ENCODE data around the gene PALMD. TPM values are rescaled to one million over a fixed set of nuclear protein-coding genes. Genes with fewer than 3 reads are reported as not detected.

Gene PALMD
- total RNA-seq, 1 donor from 2014 or later, result 34.4 TPM

- H3K27me3 ChIP-seq, result no peaks in the 10 kb centered on the region
- no peak for DNase-seq (ENCODE audit: low spot score in 2 of 2)
- no peak overlapping the region for H3K27ac ChIP-seq
- H3K4me1 ChIP-seq, result no peaks in the 10 kb centered on the region
- H3K4me3 ChIP-seq, result no peak overlapping the region
- TF ChIP-seq CTCF (IDR thresholded peaks at IDR 0.05), result no peak
- intact Hi-C loops (cut with DNase I), result no loop called here
- no peaks in the 10 kb centered on the region for H3K9me3 ChIP-seq
- H3K36me3 ChIP-seq, result no peaks in the 10 kb centered on the region
These were observed 24.7 kb downstream of the PALMD start for GRCh38 chr1:99670583-99670982.

- H3K36me3 ChIP-seq, result no peaks in the 10 kb centered on the region
- TF ChIP-seq CTCF (IDR thresholded peaks at IDR 0.05), result no peak
- H3K4me1 ChIP-seq, result no peaks in the 10 kb centered on the region
- no peaks in the 10 kb centered on the region for H3K27me3 ChIP-seq
- no peaks in the 10 kb centered on the region for H3K9me3 ChIP-seq
- DNase-seq (ENCODE audit: low spot score in 2 of 2), result no peak
- H3K4me3 ChIP-seq, result no peak overlapping the region
- H3K27ac ChIP-seq, result no peak overlapping the region
- intact Hi-C loops (cut with DNase I), result no loop called here
These were observed 26.1 kb downstream of the PALMD start for GRCh38 chr1:99672038-99672437.

- H3K36me3 ChIP-seq, result no peaks in the 10 kb centered on the region
- no peaks in the 10 kb centered on the region for H3K27me3 ChIP-seq
- H3K9me3 ChIP-seq, result no peaks in the 10 kb centered on the region
- intact Hi-C loops (cut with DNase I), result no loop called here
- DNase-seq (ENCODE audit: low spot score in 2 of 2), result no peak
- H3K4me3 ChIP-seq, result no peak overlapping the region
- H3K4me1 ChIP-seq, result no peaks in the 10 kb centered on the region
- H3K27ac ChIP-seq, result no peak overlapping the region
- TF ChIP-seq CTCF (IDR thresholded peaks at IDR 0.05), result no peak
These were observed 26.8 kb downstream of the PALMD start for GRCh38 chr1:99672530-99673213.

GRCh38 chr1:99673315-99673714, 27.4 kb downstream of the PALMD start:
- Histone ChIP-seq H3K4me3 (no peak overlapping the region), H3K9me3 (no peaks in the 10 kb centered on the region), H3K27ac (no peak overlapping the region), H3K36me3 (no peaks in the 10 kb centered on the region), H3K4me1 (no peaks in the 10 kb centered on the region), H3K27me3 (no peaks in the 10 kb centered on the region)
- no peak for DNase-seq (ENCODE audit: low spot score in 2 of 2)
- TF ChIP-seq CTCF (IDR thresholded peaks at IDR 0.05), result no peak
- intact Hi-C loops (cut with DNase I), result no loop called here

- intact Hi-C loops (cut with DNase I), result no loop called here
- Histone ChIP-seq H3K36me3 (no peaks in the 10 kb centered on the region), H3K27me3 (no peaks in the 10 kb centered on the region), H3K4me3 (no peak overlapping the region), H3K9me3 (no peaks in the 10 kb centered on the region), H3K27ac (no peak overlapping the region), H3K4me1 (no peaks in the 10 kb centered on the region)
- no peak for TF ChIP-seq CTCF (IDR thresholded peaks at IDR 0.05)
- no peak for DNase-seq (ENCODE audit: low spot score in 2 of 2)
These were observed 28.5 kb downstream of the PALMD start for GRCh38 chr1:99674115-99675064.
